HepG2 (cell line): ENCODE results near the gene AP3B1. TPM values are rescaled to one million over a fixed set of nuclear protein-coding genes. Genes with fewer than 3 reads are reported as not detected.
A peak's percentile ranks its signal among the peaks of the same experiment; 100 is the strongest.

Source experiments
- ATAC-seq: fragments of 200-7000 bp; cut with Tn5 transposase; 3 replicates; pipeline ENCODE4 v1.9.1; 2020; ENCODE audit warnings: mild to moderate bottlenecking, moderate library complexity
- BruUV-seq: library from RNA; stranded (reverse); fragments of 400-500 nt; replicated peaks from 2 replicates; lab custom pipeline; 2021; lab: Mats Ljungman, UMichigan
- CTCF ChIA-PET: fragments of 300-600 bp; formaldehyde crosslinking; extraction: SDS; loops from one replicate; lab custom pipeline; 2021; ENCODE audit warnings: low total read pairs, inconsistent platforms, low intra/inter-chr PET ratio; lab: Yijun Ruan, JAX
- POLR2A ChIA-PET: fragments of 350-600 bp; sonication (Branson Sonifier 250); formaldehyde crosslinking; loops from one replicate; lab custom pipeline; 2020; ENCODE audit warnings: antibody characterized with exemption, inconsistent platforms; lab: Yijun Ruan, JAX
- DNase-seq: peaks from one replicate; pipeline ENCODE4 v3.0.0-alpha.2; 2015; ENCODE audit warnings: low spot score
- FAIRE-seq: peaks from 3 replicates; lab custom pipeline; 2011; peaks lifted over from hg19 to GRCh38; lab: Jason Lieb, UNC
- H2AFZ ChIP-seq: one replicate; pipeline ENCODE4 v1.6.1; 2011; ENCODE audit warnings: low read length, inconsistent platforms
- H3K27ac ChIP-seq: fragments of 300-600 bp; 3 replicates; pipeline ENCODE4 v1.8.0; 2011; ENCODE audit warnings: mixed run types, mild to moderate bottlenecking, mixed read lengths, low read length, inconsistent platforms; ENCODE audit not compliant: insufficient read depth; ENCODE audit errors: extremely low read length
- H3K27me3 ChIP-seq, 2 experiments: fragments of 200-600 bp in 1 of 2; 2 replicates in 1 of 2; 3 replicates in 1 of 2; pipeline versions ENCODE4 v1.6.0 to v1.8.0; 2011; ENCODE audit warnings: low read length in 2 of 2, mild to moderate bottlenecking in 2 of 2, moderate library complexity in 2 of 2, inconsistent platforms in 1 of 2; ENCODE audit not compliant: insufficient read depth in 2 of 2, control insufficient read depth in 1 of 2
- H3K36me3 ChIP-seq, 2 experiments: fragments of 200-600 bp in 1 of 2; replicated peaks in 1 of 2; 2 replicates in 1 of 2; 3 replicates in 1 of 2; pipeline versions ENCODE4 v1.5.1 to v1.8.0; 2011; ENCODE audit warnings: low read length in 2 of 2, inconsistent platforms in 1 of 2; ENCODE audit not compliant: insufficient read depth in 2 of 2, control insufficient read depth in 1 of 2
- H3K4me1 ChIP-seq: 2 replicates; pipeline ENCODE4 v1.5.1; 2012; ENCODE audit warnings: low read length, inconsistent platforms; ENCODE audit not compliant: insufficient read depth
- H3K4me2 ChIP-seq: 2 replicates; pipeline ENCODE4 v1.6.0; 2011; ENCODE audit warnings: low read depth, low read length, inconsistent platforms
- H3K4me3 ChIP-seq, 3 experiments: fragments of 200-600 bp in 1 of 3; sonication (generic), shearing (Covaris generic) in 1 of 3; replicated peaks in 1 of 3; 2 replicates each; pipeline ENCODE4 v1.5.1; 2011 to 2016; ENCODE audit warnings: low read length in 3 of 3, inconsistent platforms in 2 of 3, low read depth in 2 of 3, mild to moderate bottlenecking in 2 of 3, control low read depth in 1 of 3, mixed read lengths in 1 of 3; ENCODE audit not compliant: insufficient read depth in 1 of 3
- H3K79me2 ChIP-seq: one replicate; pipeline ENCODE4 v1.6.1; 2011; ENCODE audit warnings: low read length, inconsistent platforms; ENCODE audit not compliant: insufficient read depth
- H3K9ac ChIP-seq: 2 replicates; pipeline ENCODE4 v1.6.0; 2011; ENCODE audit warnings: mild to moderate bottlenecking, low read depth, low read length, inconsistent platforms; ENCODE audit not compliant: insufficient read depth
- H3K9me3 ChIP-seq: 2 replicates; pipeline ENCODE4 v1.5.1; 2012; ENCODE audit warnings: mild to moderate bottlenecking, low read length
- H4K20me1 ChIP-seq: 2 replicates; pipeline ENCODE4 v1.6.0; 2011; ENCODE audit warnings: inconsistent platforms, mild to moderate bottlenecking, low read length, moderate library complexity; ENCODE audit not compliant: insufficient read depth
- AHDC1 ChIP-seq: sonication (generic); formaldehyde crosslinking; IDR thresholded peaks from 2 replicates; pipeline ENCODE4 v1.5.1; 2020; ENCODE audit warnings: mild to moderate bottlenecking, missing genetic modification reagents, borderline replicate concordance
- CCDC6 ChIP-seq: sonication (generic); formaldehyde crosslinking; IDR thresholded peaks from 2 replicates; pipeline ENCODE4 v1.8.1; 2022; ENCODE audit warnings: mild to moderate bottlenecking, missing genetic modification reagents, moderate library complexity
- CREB3 ChIP-seq: sonication (generic); formaldehyde crosslinking; IDR thresholded peaks from 2 replicates; pipeline ENCODE4 v1.5.0; 2020; ENCODE audit warnings: missing genetic modification reagents
- GATAD1 ChIP-seq: IDR thresholded peaks from 2 replicates; pipeline ENCODE4 v1.6.1; 2016; ENCODE audit warnings: missing genetic modification reagents, missing compliant biosample characterization
- MAFF ChIP-seq: IDR thresholded peaks from 2 replicates; pipeline ENCODE4 v1.6.1; 2011; ENCODE audit warnings: low read depth, low read length, improper control_type of control experiment
- NFE2L2 ChIP-seq: fragments of 150-350 bp; IDR thresholded peaks from 2 replicates; pipeline ENCODE4 v1.6.1; 2014; ENCODE audit warnings: low read length
- RFXAP ChIP-seq: sonication (generic); formaldehyde crosslinking; IDR thresholded peaks from 2 replicates; pipeline ENCODE4 v1.4.0; 2020; ENCODE audit warnings: missing genetic modification reagents, borderline replicate concordance
- SATB2 ChIP-seq: sonication (generic); formaldehyde crosslinking; IDR thresholded peaks from 2 replicates; pipeline ENCODE4 v1.5.0; 2020; ENCODE audit warnings: missing genetic modification reagents
- SP5 ChIP-seq: IDR thresholded peaks from 2 replicates; pipeline ENCODE4 v1.6.1; 2016; ENCODE audit warnings: low read depth, borderline replicate concordance
- STAG1 ChIP-seq: sonication (generic); formaldehyde crosslinking; IDR thresholded peaks from 2 replicates; pipeline ENCODE4 v1.4.0; 2020; ENCODE audit warnings: missing genetic modification reagents
- ZBTB44 ChIP-seq: sonication (generic); formaldehyde crosslinking; IDR thresholded peaks from 2 replicates; pipeline ENCODE4 v1.4.0; 2020; ENCODE audit warnings: missing genetic modification reagents
- ZBTB8A ChIP-seq: sonication (generic); formaldehyde crosslinking; IDR thresholded peaks from 2 replicates; pipeline ENCODE4 v1.4.0; 2020; ENCODE audit warnings: mild to moderate bottlenecking, low read depth, missing genetic modification reagents, borderline replicate concordance
- ZFP36L2 ChIP-seq: sonication (generic); formaldehyde crosslinking; IDR thresholded peaks from 2 replicates; pipeline ENCODE4 v1.4.0; 2020; ENCODE audit warnings: missing genetic modification reagents
- ZNF20 ChIP-seq: sonication (generic); formaldehyde crosslinking; IDR thresholded peaks from 2 replicates; pipeline ENCODE4 v1.4.0; 2020; ENCODE audit warnings: mild to moderate bottlenecking, moderate library complexity, missing genetic modification reagents
- ZNF292 ChIP-seq: sonication (generic); formaldehyde crosslinking; IDR thresholded peaks from 2 replicates; pipeline ENCODE4 v1.8.1; 2022; ENCODE audit warnings: mild to moderate bottlenecking, low read depth, missing genetic modification reagents, borderline replicate concordance
- ZSCAN21 ChIP-seq: sonication (generic); formaldehyde crosslinking; IDR thresholded peaks from 2 replicates; pipeline ENCODE4 v1.8.0; 2022; ENCODE audit warnings: mild to moderate bottlenecking, missing genetic modification reagents, moderate library complexity, borderline replicate concordance
- WGBS: methylation state at CpG from one replicate; pipeline ENCODE4 v1.1.6; 2017; ENCODE audit warnings: low lambda C conversion rate; 5-methylcytosine and 5-hydroxymethylcytosine counted together
- in situ Hi-C: cut with HindIII; loops from 2 replicates; pipeline ENCODE4 v1.10.0; 2017; ENCODE audit warnings: low pct_unique_long_range_greater_than_20kb; ENCODE audit not compliant: extremely low pct_ligation_motif_present
- intact Hi-C: fragments of 100-400 bp; cut with micrococcal nuclease; formaldehyde crosslinking; loops from one replicate; pipeline ENCODE4 v1.10.0; 2022; ENCODE audit not compliant: unreplicated experiment
- polyA plus RNA-seq, 8 experiments: library from polyadenylated mRNA; depleted of rRNA in 3 of 8; stranded (reverse) in 7 of 8; unstranded in 1 of 8; fragments of >200 nt; fragmentation: Illumina TruSeq in 4 of 8; extraction: Trizol in 4 of 8; gene quantifications; 2 replicates each; pipeline versions ENCODE4 v1.2.1 to v1.2.3, GENCODE V29; 2011 to 2016; ENCODE audit warnings: low read depth in 4 of 8, missing spikeins in 1 of 8, mixed read lengths in 1 of 8; ENCODE audit not compliant: insufficient read depth in 1 of 8
- total RNA-seq, 5 experiments: library from RNA; depleted of rRNA; stranded (reverse); fragments of >200 nt; fragmentation: Illumina TruSeq; extraction: Trizol; gene quantifications; 2 replicates each; pipeline ENCODE4 v1.2.3, GENCODE V29; 2016; ENCODE audit warnings: low read depth in 1 of 5

Gene AP3B1
- total and polyA plus RNA-seq, 2 of the 13 experiments (the other 11 are each of a cell fraction or from before 2014, with no cell fraction given), result 37.7 to 51.2 TPM

- TF ChIP-seq ZBTB8A (CRISPR knock-in tag) (no peak), MAFF (0 out of 2 replicates have a peak, but pooled peaks have one; percentile 43), CCDC6 (CRISPR knock-in tag) (no peak), ZNF292 (CRISPR knock-in tag) (no peak), NFE2L2 (0 out of 2 replicates have a peak, but pooled peaks have one; percentile 23), AHDC1 (CRISPR knock-in tag) (no peak)
Measured at GRCh38 chr5:78327761-78328510, 33.4 kb upstream of the AP3B1 start (continued).

GRCh38 chr5:78326930-78327329 lies 32.4 kb upstream of the AP3B1 start:
- in situ Hi-C loops, result no loop called here
- WGBS, result 64% methylated on average over 3 of the region's 3 CpGs
- intact Hi-C loops, result no loop called here
- TF ChIP-seq STAG1 (CRISPR knock-in tag) (no peak), ZSCAN21 (CRISPR knock-in tag) (no peak), ZNF20 (CRISPR knock-in tag) (no peak), RFXAP (CRISPR knock-in tag) (no peak), ZBTB44 (CRISPR knock-in tag) (no peak), CREB3 (CRISPR knock-in tag) (no peak), SATB2 (CRISPR knock-in tag) (no peak), ZFP36L2 (CRISPR knock-in tag) (no peak), SP5 (CRISPR knock-in tag) (no peak), GATAD1 (no peak)

More at GRCh38 chr5:78326930-78327329, 32.4 kb upstream of the AP3B1 start:
- Histone ChIP-seq H2AFZ (no peak overlapping the region), H4K20me1 (no peaks in the 10 kb centered on the region), H3K27me3 (no peaks in the 10 kb centered on the region; a peak in 1 of 5 replicates), H3K79me2 (no peaks in the 10 kb centered on the region), H3K4me3 (no peak overlapping the region), H3K4me1 (peaks cover 10% of the 10 kb centered on the region), H3K4me2 (no peak overlapping the region), H3K36me3 (no peaks in the 10 kb centered on the region), H3K27ac (no peak overlapping the region), H3K9ac (no peak overlapping the region), H3K9me3 (no peaks in the 10 kb centered on the region)
- FAIRE-seq (no peak), ATAC-seq (no peak), DNase-seq (no peak)
- ChIA-PET POLR2A (no interaction called here), CTCF (no interaction called here)
- no TSS peak for BruUV-seq
